ENCODE measurements around the gene RPGRIP1. TPM values are rescaled to one million over a fixed set of nuclear protein-coding genes. Genes with fewer than 3 reads are reported as not detected.

Gene RPGRIP1
- total RNA-seq, 1 experiment from 2014 or later = 0.07 TPM

DNA sequence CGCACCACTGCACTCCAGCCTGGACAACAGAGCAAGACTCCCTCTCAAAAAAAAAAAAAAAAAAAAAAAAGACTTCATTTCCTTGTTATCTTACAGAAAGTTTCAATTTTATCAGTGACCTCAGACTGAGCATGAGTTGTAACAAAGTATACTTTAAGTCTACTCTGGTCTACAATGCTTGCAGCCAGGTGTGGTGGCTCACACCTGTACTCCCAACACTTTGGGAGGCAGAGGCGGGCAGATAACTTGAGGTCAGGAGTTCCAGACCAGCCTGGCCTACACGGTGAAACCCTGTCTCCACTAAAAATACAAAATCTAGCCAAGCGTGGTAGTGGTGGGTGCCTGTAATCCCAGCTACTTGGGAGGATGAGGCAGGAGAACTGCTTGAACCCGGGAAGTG, 28.7 kb upstream of the RPGRIP1 start:
- H3K36me3 Mint-ChIP-seq (ENCODE audit: insufficient read depth in 1 of 3, low read depth in 3 of 3) = peaks cover 56 to 95% (median 85%) of the 10 kb centered on the region in 3 experiments
- no peak overlapping the region for H3K4me3 Mint-ChIP-seq
- H3K4me1 Mint-ChIP-seq = peaks cover 24 to 28% of the 10 kb centered on the region in 2 experiments
- Histone ChIP-seq H2BK12ac (ENCODE audit: insufficient read length, low read depth, low read length) (no peak overlapping the region), H2AK5ac (ENCODE audit: insufficient read length, low read length) (no peak overlapping the region), H3K4me1 (ENCODE audit: insufficient read depth, low read length) (no peaks in the 10 kb centered on the region; the same call in 1 of the 2 replicates), H3T11ph (ENCODE audit: low read length) (no peak overlapping the region), H3K4me2 (ENCODE audit: insufficient read depth, insufficient read length, low read length) (no peak overlapping the region), H2BK120ac (ENCODE audit: low read depth, low read length, poor library complexity, severe bottlenecking) (no peak overlapping the region), H3K56ac (ENCODE audit: insufficient read length, low read depth, low read length) (no peak overlapping the region), H3K9me3 (ENCODE audit: control insufficient read depth, low read depth, low read length) (no peaks in the 10 kb centered on the region), H4K20me1 (ENCODE audit: control insufficient read depth, insufficient read depth, insufficient read length) (no peaks in the 10 kb centered on the region), H2BK5ac (ENCODE audit: insufficient read length, low read length) (no peak overlapping the region), H3K27ac (ENCODE audit: insufficient read length, low read depth, low read length) (no peak overlapping the region), H2BK15ac (ENCODE audit: low read depth, low read length) (no peak overlapping the region), H3K79me2 (ENCODE audit: insufficient read depth, low read length) (peaks cover 82% of the 10 kb centered on the region), H3K4ac (ENCODE audit: low read depth, low read length) (no peak overlapping the region), H3K27me3 (ENCODE audit: insufficient read depth, low read length) (no peaks in the 10 kb centered on the region), H4K8ac (replicated peaks; ENCODE audit: insufficient read length, low read depth, low read length) (no peak overlapping the region), H3K23me2 (ENCODE audit: insufficient read length, low read depth, low read length, poor library complexity, severe bottlenecking) (no peaks in the 10 kb centered on the region), H3K79me1 (ENCODE audit: insufficient read depth, low read depth, low read length, poor library complexity, severe bottlenecking) (no peaks in the 10 kb centered on the region), H2BK20ac (ENCODE audit: low read depth, low read length, poor library complexity, severe bottlenecking) (no peak overlapping the region), H3K9ac (ENCODE audit: extremely low read depth, insufficient read length, low read length) (no peak overlapping the region), H3K23ac (ENCODE audit: insufficient read length, low read depth, low read length) (no peak overlapping the region), H4K5ac (ENCODE audit: insufficient read length, low read depth, low read length) (no peak overlapping the region), H3K18ac (ENCODE audit: insufficient read length, low read depth, low read length) (no peak overlapping the region), H4K91ac (ENCODE audit: insufficient read length, low read depth, low read length) (no peak overlapping the region), H3K14ac (ENCODE audit: insufficient read depth, low read length) (no peak overlapping the region), H2AFZ (ENCODE audit: low read length) (no peak overlapping the region)
- no peak overlapping the region for H3K27ac Mint-ChIP-seq
- no peaks in the 10 kb centered on the region for H3K27me3 Mint-ChIP-seq (ENCODE audit: low read depth)
- H3K9me3 Mint-ChIP-seq = no peaks in the 10 kb centered on the region
- no peak for DNase-seq
- no peak for TF ChIP-seq CTCF (conservative IDR thresholded peaks at IDR 0.05)
- no CpG with 5 or more reads among the region's 5 CpGs for WGBS (ENCODE audit: extremely low coverage, insufficient read length, low lambda C conversion rate)
